Smooth muscle cell (in vitro differentiated cells): ENCODE data around the gene UGT2A3. TPM values are rescaled to one million over a fixed set of nuclear protein-coding genes. Genes with fewer than 3 reads are reported as not detected.

ENCODE experiments used
- DNase-seq: peaks from one replicate; lab custom pipeline; 2025; ENCODE audit not compliant: unreplicated experiment; lab: John Stamatoyannopoulos, UW
- H2AFZ ChIP-seq: fragments of 200-600 bp; sonication (generic); 2 replicates; pipeline ENCODE4 v1.6.0; 2016; ENCODE audit warnings: antibody characterized with exemption, low read depth, mild to moderate bottlenecking
- H3F3A ChIP-seq: fragments of 200-600 bp; sonication (generic); 2 replicates; pipeline ENCODE4 v1.6.0; 2017; ENCODE audit warnings: antibody characterized with exemption, low read depth
- H3K27ac ChIP-seq: fragments of 200-600 bp; sonication (generic); 2 replicates; pipeline ENCODE4 v1.5.1; 2016; ENCODE audit warnings: low read depth, mild to moderate bottlenecking
- H3K27me3 ChIP-seq: fragments of 200-600 bp; sonication (generic); 2 replicates; pipeline ENCODE4 v1.6.1; 2016; ENCODE audit warnings: low read depth, mild to moderate bottlenecking
- H3K36me3 ChIP-seq: fragments of 200-600 bp; sonication (generic); 2 replicates; pipeline ENCODE4 v1.5.1; 2016; ENCODE audit warnings: low read depth
- H3K4me1 ChIP-seq: fragments of 200-600 bp; sonication (generic); 2 replicates; pipeline ENCODE4 v1.5.1; 2016; ENCODE audit warnings: low read depth
- H3K4me2 ChIP-seq: fragments of 200-600 bp; sonication (generic); 2 replicates; pipeline ENCODE4 v1.6.0; 2016; ENCODE audit warnings: mild to moderate bottlenecking
- H3K4me3 ChIP-seq: fragments of 200-600 bp; sonication (generic); 2 replicates; pipeline ENCODE4 v1.5.1; 2016; ENCODE audit warnings: mild to moderate bottlenecking
- H3K79me2 ChIP-seq: fragments of 200-600 bp; sonication (generic); 2 replicates; pipeline ENCODE4 v1.6.0; 2016; ENCODE audit warnings: low read depth, mild to moderate bottlenecking
- H3K9ac ChIP-seq: fragments of 200-600 bp; sonication (generic); 2 replicates; pipeline ENCODE4 v1.6.0; 2016; ENCODE audit warnings: low read depth
- H3K9me3 ChIP-seq: fragments of 200-600 bp; sonication (generic); replicated peaks from 2 replicates; pipeline ENCODE4 v1.5.1; 2016; ENCODE audit warnings: low read depth
- H4K20me1 ChIP-seq: fragments of 200-600 bp; sonication (generic); 2 replicates; pipeline ENCODE4 v1.6.0; 2016; ENCODE audit warnings: low read depth
- WGBS: methylation state at CpG from one replicate; pipeline ENCODE4 v1.1.7; 2016; ENCODE audit warnings: low lambda C conversion rate; 5-methylcytosine and 5-hydroxymethylcytosine counted together
- polyA plus RNA-seq: library from polyadenylated mRNA; unstranded; fragments of >200 nt; fragmentation: Nextera tagmentation; extraction: Ambion mirVana; gene quantifications from 2 replicates; pipeline ENCODE4 v1.2.1, GENCODE V29; 2016
- total RNA-seq: library from RNA; depleted of rRNA; stranded (reverse); fragments of >200 nt; gene quantifications from 2 replicates; pipeline ENCODE4 v1.2.3, GENCODE V29; 2014
- TF ChIP-seq, protein P1 (sequence below): fragments of 200-600 bp; sonication (generic); IDR thresholded peaks from 2 replicates; pipeline ENCODE4 v1.5.1; 2017; ENCODE audit warnings: borderline replicate concordance, mild to moderate bottlenecking, antibody characterized with exemption; ENCODE audit not compliant: insufficient read depth, poor library complexity, severe bottlenecking

UGT2A3 gene
- total and polyA plus RNA-seq, 2 experiments from 2014 or later: not detected

DNA sequence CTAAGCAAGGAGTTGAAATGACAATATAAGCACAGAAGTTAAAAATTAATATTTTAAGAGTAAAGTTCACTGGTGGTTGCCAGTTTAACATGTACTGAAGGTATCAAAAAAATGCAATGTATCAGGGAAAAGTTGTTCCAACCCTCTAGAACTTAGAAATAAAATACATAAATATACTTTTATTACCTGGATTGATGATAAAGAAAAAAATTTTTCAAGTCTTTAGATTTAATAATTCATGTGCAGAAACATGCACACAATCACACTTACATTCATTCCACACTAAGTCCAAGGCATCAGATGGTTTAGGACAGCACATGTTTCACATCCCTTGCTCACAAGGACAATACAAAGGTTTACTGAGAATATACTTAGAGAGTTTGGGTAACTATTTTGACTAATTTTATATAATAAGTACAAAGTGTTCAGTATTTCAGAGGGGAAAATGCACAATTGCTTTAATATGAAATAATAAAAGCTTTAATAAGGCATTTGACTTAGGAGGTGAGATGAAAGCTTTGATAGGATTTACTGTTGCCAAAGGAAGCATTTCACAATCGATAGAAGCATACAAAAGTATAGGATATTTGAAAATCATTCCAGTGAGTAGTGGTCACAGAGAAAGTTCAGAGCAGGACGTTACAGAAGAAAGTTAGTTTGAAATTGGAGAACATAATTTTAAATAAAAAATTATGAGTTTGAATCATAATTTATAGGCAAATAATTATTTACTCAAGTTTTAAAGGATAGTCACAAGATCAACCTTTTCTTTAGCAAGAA lies 392 bp upstream of the UGT2A3 start:
- 44% methylated on average over 2 of the region's 2 CpGs for WGBS
- no peak for DNase-seq
- Histone ChIP-seq H3K4me2 (no peak overlapping the region), H4K20me1 (no peaks in the 10 kb centered on the region), H3K79me2 (no peaks in the 10 kb centered on the region), H3K9ac (no peak overlapping the region), H2AFZ (no peak overlapping the region), H3K27me3 (no peaks in the 10 kb centered on the region), H3K36me3 (no peaks in the 10 kb centered on the region), H3K4me3 (no peak overlapping the region), H3K27ac (no peak overlapping the region), H3K4me1 (peaks cover 5% of the 10 kb centered on the region), H3K9me3 (no peaks in the 10 kb centered on the region), H3F3A (no peaks in the 10 kb centered on the region)
- TF ChIP-seq, protein P1, sequence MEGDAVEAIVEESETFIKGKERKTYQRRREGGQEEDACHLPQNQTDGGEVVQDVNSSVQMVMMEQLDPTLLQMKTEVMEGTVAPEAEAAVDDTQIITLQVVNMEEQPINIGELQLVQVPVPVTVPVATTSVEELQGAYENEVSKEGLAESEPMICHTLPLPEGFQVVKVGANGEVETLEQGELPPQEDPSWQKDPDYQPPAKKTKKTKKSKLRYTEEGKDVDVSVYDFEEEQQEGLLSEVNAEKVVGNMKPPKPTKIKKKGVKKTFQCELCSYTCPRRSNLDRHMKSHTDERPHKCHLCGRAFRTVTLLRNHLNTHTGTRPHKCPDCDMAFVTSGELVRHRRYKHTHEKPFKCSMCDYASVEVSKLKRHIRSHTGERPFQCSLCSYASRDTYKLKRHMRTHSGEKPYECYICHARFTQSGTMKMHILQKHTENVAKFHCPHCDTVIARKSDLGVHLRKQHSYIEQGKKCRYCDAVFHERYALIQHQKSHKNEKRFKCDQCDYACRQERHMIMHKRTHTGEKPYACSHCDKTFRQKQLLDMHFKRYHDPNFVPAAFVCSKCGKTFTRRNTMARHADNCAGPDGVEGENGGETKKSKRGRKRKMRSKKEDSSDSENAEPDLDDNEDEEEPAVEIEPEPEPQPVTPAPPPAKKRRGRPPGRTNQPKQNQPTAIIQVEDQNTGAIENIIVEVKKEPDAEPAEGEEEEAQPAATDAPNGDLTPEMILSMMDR: no peak

DNA sequence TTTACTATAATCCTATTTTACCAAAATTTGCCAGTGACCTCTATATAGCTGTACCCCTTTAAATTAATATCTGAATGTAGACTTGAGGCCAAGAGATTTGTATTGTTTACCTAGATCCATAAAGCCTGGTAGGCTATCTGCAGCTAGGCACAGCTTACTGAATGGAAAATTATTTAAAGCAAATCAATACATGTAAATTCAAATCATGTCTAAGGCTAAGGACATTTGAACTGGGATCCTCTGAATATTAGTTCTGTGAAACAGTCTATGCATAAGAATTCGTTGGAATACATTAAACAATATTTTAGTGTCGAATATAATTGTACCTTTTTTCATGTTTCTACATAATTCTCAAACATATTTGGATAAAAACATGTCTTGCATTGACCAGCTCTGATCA lies 1.6 kb downstream of the UGT2A3 start:
- TF ChIP-seq, protein P1: no peak
- no peak overlapping the region for H2AFZ ChIP-seq
- no peak overlapping the region for H3K27ac ChIP-seq
- H3K9ac ChIP-seq: no peak overlapping the region
- no peaks in the 10 kb centered on the region for H3K9me3 ChIP-seq
- no peaks in the 10 kb centered on the region for H3K27me3 ChIP-seq
- WGBS: 94% methylated on average over 2 of the region's 2 CpGs
- H3F3A ChIP-seq: no peaks in the 10 kb centered on the region
- no peak for DNase-seq
- peaks cover 5% of the 10 kb centered on the region for H3K4me1 ChIP-seq
- no peak overlapping the region for H3K4me2 ChIP-seq
- H3K36me3 ChIP-seq: no peaks in the 10 kb centered on the region
- no peaks in the 10 kb centered on the region for H3K79me2 ChIP-seq
- peak overlapping the region; percentile 29 for H3K4me3 ChIP-seq
- H4K20me1 ChIP-seq: no peaks in the 10 kb centered on the region

DNA sequence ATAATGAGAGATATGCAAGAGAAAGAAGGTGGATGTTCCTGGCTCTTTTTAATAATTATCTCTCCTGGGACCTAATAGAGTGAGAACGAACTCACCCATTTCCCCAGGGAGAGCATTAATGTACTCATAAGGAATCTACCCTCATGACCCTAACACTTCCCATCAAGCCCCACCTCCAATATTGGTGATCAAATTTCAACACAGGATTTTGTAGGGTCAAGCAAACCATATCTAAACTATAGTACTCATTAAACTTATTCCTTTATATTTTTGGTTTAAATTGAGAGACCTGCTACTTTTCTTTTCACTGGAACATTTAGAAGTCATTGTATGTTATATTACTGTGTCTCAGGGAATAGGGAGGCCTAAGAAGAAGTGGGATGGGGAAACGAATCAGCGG lies 2.6 kb downstream of the UGT2A3 start:
- no peaks in the 10 kb centered on the region for H3K36me3 ChIP-seq
- no peaks in the 10 kb centered on the region for H3K27me3 ChIP-seq
- TF ChIP-seq, protein P1: no peak
- H3K27ac ChIP-seq: no peak overlapping the region
- no peak for DNase-seq
- no peaks in the 10 kb centered on the region for H3K79me2 ChIP-seq
- no peaks in the 10 kb centered on the region for H3K9me3 ChIP-seq
- H4K20me1 ChIP-seq: no peaks in the 10 kb centered on the region
- H3K4me2 ChIP-seq: no peak overlapping the region
- 92% methylated on average over 3 of the region's 3 CpGs for WGBS
- no peaks in the 10 kb centered on the region for H3F3A ChIP-seq
- H3K4me1 ChIP-seq: peaks cover 4% of the 10 kb centered on the region
- H3K4me3 ChIP-seq: peak overlapping the region; percentile 29
- no peak overlapping the region for H3K9ac ChIP-seq
- H2AFZ ChIP-seq: no peak overlapping the region
